GM18909 (cell line): ENCODE data around the gene KCNK6.
"Not testable (repeated sequence)": the region's sequence is repeated elsewhere in the genome, so short reads cannot be mapped to it uniquely, and the experiment has no call there.

Experiments used
- ATAC-seq: cut with Tn5 transposase; IDR thresholded peaks from one replicate; pipeline ENCODE4 v1.9.1; 2021; ENCODE audit warnings: mild to moderate bottlenecking; ENCODE audit not compliant: unreplicated experiment, poor library complexity

The KCNK6 gene

GRCh38 chr19:38320969-38321339, 1.3 kb downstream of the KCNK6 start:
- no peak for ATAC-seq

- no peak for ATAC-seq
These were observed 2.1 kb downstream of the KCNK6 start for GRCh38 chr19:38321646-38322196.

- ATAC-seq: no peak
These were observed 3.6 kb downstream of the KCNK6 start for GRCh38 chr19:38323291-38323690.

GRCh38 chr19:38324431-38324830, 4.8 kb downstream of the KCNK6 start:
- no peak for ATAC-seq

GRCh38 chr19:38326591-38326990, 6.9 kb downstream of the KCNK6 start:
- ATAC-seq: no peak

GRCh38 chr19:38329651-38330050, 10.0 kb downstream of the KCNK6 start:
- ATAC-seq: no peak

- no peak for ATAC-seq
These were observed 12.1 kb downstream of the KCNK6 start for GRCh38 chr19:38331728-38332127.

- ATAC-seq: no peak
These were observed 13.6 kb downstream of the KCNK6 start for GRCh38 chr19:38333245-38333644.

GRCh38 chr19:38335949-38336637, 16.4 kb downstream of the KCNK6 start:
- ATAC-seq: peak; percentile 72

- ATAC-seq: peak; percentile 55
These were observed 17.2 kb downstream of the KCNK6 start for GRCh38 chr19:38336638-38337359.

GRCh38 chr19:38337360-38337653, 17.7 kb downstream of the KCNK6 start:
- ATAC-seq: no peak

- ATAC-seq: not testable (repeated sequence)
These were observed 19.4 kb downstream of the KCNK6 start for GRCh38 chr19:38339011-38339410.

GRCh38 chr19:38340927-38341326, 21.3 kb downstream of the KCNK6 start:
- no peak for ATAC-seq

- ATAC-seq: no peak
These were observed 27.2 kb downstream of the KCNK6 start for GRCh38 chr19:38346837-38347236.

- no peak for ATAC-seq
These were observed 31.2 kb downstream of the KCNK6 start for GRCh38 chr19:38350883-38351282.

- ATAC-seq: no peak
These were observed 32.3 kb downstream of the KCNK6 start for GRCh38 chr19:38351865-38352395.

- ATAC-seq: no peak
These were observed 33.0 kb downstream of the KCNK6 start for GRCh38 chr19:38352611-38353010.

GRCh38 chr19:38355728-38356725, 36.4 kb downstream of the KCNK6 start:
- no peak for ATAC-seq

- no peak for ATAC-seq
These were observed 38.4 kb downstream of the KCNK6 start for GRCh38 chr19:38358071-38358470.

GRCh38 chr19:38359242-38360021, 39.8 kb downstream of the KCNK6 start:
- ATAC-seq: no peak
